Smooth muscle cell (in vitro differentiated cells): ENCODE results near the gene CACNA2D1. TPM values are rescaled to one million over a fixed set of nuclear protein-coding genes. Genes with fewer than 3 reads are reported as not detected.

Experiments used
- DNase-seq: peaks from one replicate; lab custom pipeline; 2025; ENCODE audit not compliant: unreplicated experiment; lab: John Stamatoyannopoulos, UW
- H2AFZ ChIP-seq: fragments of 200-600 bp; sonication (generic); 2 replicates; pipeline ENCODE4 v1.6.0; 2016; ENCODE audit warnings: antibody characterized with exemption, low read depth, mild to moderate bottlenecking
- H3F3A ChIP-seq: fragments of 200-600 bp; sonication (generic); 2 replicates; pipeline ENCODE4 v1.6.0; 2017; ENCODE audit warnings: antibody characterized with exemption, low read depth
- H3K27ac ChIP-seq: fragments of 200-600 bp; sonication (generic); 2 replicates; pipeline ENCODE4 v1.5.1; 2016; ENCODE audit warnings: low read depth, mild to moderate bottlenecking
- H3K27me3 ChIP-seq: fragments of 200-600 bp; sonication (generic); 2 replicates; pipeline ENCODE4 v1.6.1; 2016; ENCODE audit warnings: low read depth, mild to moderate bottlenecking
- H3K36me3 ChIP-seq: fragments of 200-600 bp; sonication (generic); 2 replicates; pipeline ENCODE4 v1.5.1; 2016; ENCODE audit warnings: low read depth
- H3K4me1 ChIP-seq: fragments of 200-600 bp; sonication (generic); 2 replicates; pipeline ENCODE4 v1.5.1; 2016; ENCODE audit warnings: low read depth
- H3K4me2 ChIP-seq: fragments of 200-600 bp; sonication (generic); 2 replicates; pipeline ENCODE4 v1.6.0; 2016; ENCODE audit warnings: mild to moderate bottlenecking
- H3K4me3 ChIP-seq: fragments of 200-600 bp; sonication (generic); 2 replicates; pipeline ENCODE4 v1.5.1; 2016; ENCODE audit warnings: mild to moderate bottlenecking
- H3K79me2 ChIP-seq: fragments of 200-600 bp; sonication (generic); 2 replicates; pipeline ENCODE4 v1.6.0; 2016; ENCODE audit warnings: low read depth, mild to moderate bottlenecking
- H3K9ac ChIP-seq: fragments of 200-600 bp; sonication (generic); 2 replicates; pipeline ENCODE4 v1.6.0; 2016; ENCODE audit warnings: low read depth
- H3K9me3 ChIP-seq: fragments of 200-600 bp; sonication (generic); replicated peaks from 2 replicates; pipeline ENCODE4 v1.5.1; 2016; ENCODE audit warnings: low read depth
- H4K20me1 ChIP-seq: fragments of 200-600 bp; sonication (generic); 2 replicates; pipeline ENCODE4 v1.6.0; 2016; ENCODE audit warnings: low read depth
- whole genome bisulfite sequencing: methylation state at CpG from one replicate; pipeline ENCODE4 v1.1.7; 2016; ENCODE audit warnings: low lambda C conversion rate; 5-methylcytosine and 5-hydroxymethylcytosine counted together
- polyA plus RNA-seq: library from polyadenylated mRNA; unstranded; fragments of >200 nt; fragmentation: Nextera tagmentation; extraction: Ambion mirVana; gene quantifications from 2 replicates; pipeline ENCODE4 v1.2.1, GENCODE V29; 2016
- total RNA-seq: library from RNA; depleted of rRNA; stranded (reverse); fragments of >200 nt; gene quantifications from 2 replicates; pipeline ENCODE4 v1.2.3, GENCODE V29; 2014
- TF ChIP-seq, protein P1 (sequence below): fragments of 200-600 bp; sonication (generic); IDR thresholded peaks from 2 replicates; pipeline ENCODE4 v1.5.1; 2017; ENCODE audit warnings: borderline replicate concordance, mild to moderate bottlenecking, antibody characterized with exemption; ENCODE audit not compliant: insufficient read depth, poor library complexity, severe bottlenecking

The CACNA2D1 gene
- total and polyA plus RNA-seq, 2 experiments from 2014 or later, result 4.1 to 39.3 TPM

GRCh38 chr7:82258181-82258580 is 185.4 kb downstream of the CACNA2D1 start:
- Histone ChIP-seq H3K79me2 (no peaks in the 10 kb centered on the region), H3K4me3 (no peak overlapping the region), H3K36me3 (no peaks in the 10 kb centered on the region), H3K4me1 (no peaks in the 10 kb centered on the region), H4K20me1 (no peaks in the 10 kb centered on the region), H2AFZ (no peak overlapping the region), H3K4me2 (no peak overlapping the region), H3F3A (no peaks in the 10 kb centered on the region), H3K27ac (no peak overlapping the region), H3K9ac (no peak overlapping the region), H3K9me3 (no peaks in the 10 kb centered on the region), H3K27me3 (no peaks in the 10 kb centered on the region)
- TF ChIP-seq, protein P1, sequence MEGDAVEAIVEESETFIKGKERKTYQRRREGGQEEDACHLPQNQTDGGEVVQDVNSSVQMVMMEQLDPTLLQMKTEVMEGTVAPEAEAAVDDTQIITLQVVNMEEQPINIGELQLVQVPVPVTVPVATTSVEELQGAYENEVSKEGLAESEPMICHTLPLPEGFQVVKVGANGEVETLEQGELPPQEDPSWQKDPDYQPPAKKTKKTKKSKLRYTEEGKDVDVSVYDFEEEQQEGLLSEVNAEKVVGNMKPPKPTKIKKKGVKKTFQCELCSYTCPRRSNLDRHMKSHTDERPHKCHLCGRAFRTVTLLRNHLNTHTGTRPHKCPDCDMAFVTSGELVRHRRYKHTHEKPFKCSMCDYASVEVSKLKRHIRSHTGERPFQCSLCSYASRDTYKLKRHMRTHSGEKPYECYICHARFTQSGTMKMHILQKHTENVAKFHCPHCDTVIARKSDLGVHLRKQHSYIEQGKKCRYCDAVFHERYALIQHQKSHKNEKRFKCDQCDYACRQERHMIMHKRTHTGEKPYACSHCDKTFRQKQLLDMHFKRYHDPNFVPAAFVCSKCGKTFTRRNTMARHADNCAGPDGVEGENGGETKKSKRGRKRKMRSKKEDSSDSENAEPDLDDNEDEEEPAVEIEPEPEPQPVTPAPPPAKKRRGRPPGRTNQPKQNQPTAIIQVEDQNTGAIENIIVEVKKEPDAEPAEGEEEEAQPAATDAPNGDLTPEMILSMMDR, result no peak
- no peak for DNase-seq
- WGBS, result 77% methylated on average over 2 of the region's 2 CpGs

DNA sequence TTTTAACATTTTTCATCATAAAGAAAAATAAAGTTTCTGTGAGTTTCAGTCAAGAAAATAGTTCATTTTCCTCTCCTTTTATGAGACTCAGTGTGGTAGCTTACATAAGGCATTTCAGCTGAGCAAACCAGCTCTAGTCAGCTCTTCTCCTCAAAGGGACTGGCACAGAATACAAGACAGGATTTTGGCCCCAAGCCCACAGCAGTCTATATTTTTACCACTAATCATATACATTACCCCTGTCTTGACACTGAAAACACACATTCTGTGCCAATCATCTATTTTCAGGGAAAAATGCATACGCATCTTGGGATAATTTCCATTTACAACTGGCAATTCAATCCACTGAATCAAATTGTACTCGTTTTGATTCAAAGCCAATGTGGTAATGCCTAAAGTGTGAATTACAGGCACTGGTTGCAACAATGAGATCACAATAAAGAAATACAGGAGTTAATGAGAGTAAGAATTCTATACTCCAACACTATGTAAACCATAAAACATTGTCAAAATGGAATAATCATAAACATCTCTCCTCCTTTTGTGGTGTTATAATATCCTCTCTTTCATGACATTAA is 186.4 kb downstream of the CACNA2D1 start:
- Histone ChIP-seq H3K36me3 (no peaks in the 10 kb centered on the region), H2AFZ (no peak overlapping the region), H3K4me3 (no peak overlapping the region), H3K79me2 (no peaks in the 10 kb centered on the region), H3K27ac (no peak overlapping the region), H3K9ac (no peak overlapping the region), H3K9me3 (no peaks in the 10 kb centered on the region), H3K4me2 (no peak overlapping the region), H3K27me3 (no peaks in the 10 kb centered on the region), H3F3A (no peaks in the 10 kb centered on the region), H3K4me1 (no peaks in the 10 kb centered on the region), H4K20me1 (no peaks in the 10 kb centered on the region)
- TF ChIP-seq, protein P1, result no peak
- no peak for DNase-seq
- 92% methylated on average over 2 of the region's 2 CpGs for WGBS

GRCh38 chr7:82255706-82256105 is 187.9 kb downstream of the CACNA2D1 start:
- no peaks in the 10 kb centered on the region for H3K36me3 ChIP-seq
- 99% methylated on average over 3 of the region's 3 CpGs for WGBS

More at GRCh38 chr7:82255706-82256105, 187.9 kb downstream of the CACNA2D1 start:
- H4K20me1 ChIP-seq, result no peaks in the 10 kb centered on the region
- no peaks in the 10 kb centered on the region for H3K9me3 ChIP-seq
- H3K4me1 ChIP-seq, result no peaks in the 10 kb centered on the region
- H3K4me3 ChIP-seq, result no peak overlapping the region
- H2AFZ ChIP-seq, result no peak overlapping the region
- no peaks in the 10 kb centered on the region for H3K27me3 ChIP-seq
- H3K9ac ChIP-seq, result no peak overlapping the region
- no peak overlapping the region for H3K4me2 ChIP-seq
- no peaks in the 10 kb centered on the region for H3K79me2 ChIP-seq
- no peak for DNase-seq
- no peaks in the 10 kb centered on the region for H3F3A ChIP-seq
- no peak overlapping the region for H3K27ac ChIP-seq
- TF ChIP-seq, protein P1, result no peak
